COLO668 (cell line): ENCODE measurements around the gene NEURL1.
A peak's percentile ranks its signal among the peaks of the same experiment; 100 is the strongest.

Experiments used
- DNase-seq: peaks from one replicate; lab custom pipeline; 2025; ENCODE audit not compliant: unreplicated experiment; lab: John Stamatoyannopoulos, UW

The NEURL1 gene, protein sequence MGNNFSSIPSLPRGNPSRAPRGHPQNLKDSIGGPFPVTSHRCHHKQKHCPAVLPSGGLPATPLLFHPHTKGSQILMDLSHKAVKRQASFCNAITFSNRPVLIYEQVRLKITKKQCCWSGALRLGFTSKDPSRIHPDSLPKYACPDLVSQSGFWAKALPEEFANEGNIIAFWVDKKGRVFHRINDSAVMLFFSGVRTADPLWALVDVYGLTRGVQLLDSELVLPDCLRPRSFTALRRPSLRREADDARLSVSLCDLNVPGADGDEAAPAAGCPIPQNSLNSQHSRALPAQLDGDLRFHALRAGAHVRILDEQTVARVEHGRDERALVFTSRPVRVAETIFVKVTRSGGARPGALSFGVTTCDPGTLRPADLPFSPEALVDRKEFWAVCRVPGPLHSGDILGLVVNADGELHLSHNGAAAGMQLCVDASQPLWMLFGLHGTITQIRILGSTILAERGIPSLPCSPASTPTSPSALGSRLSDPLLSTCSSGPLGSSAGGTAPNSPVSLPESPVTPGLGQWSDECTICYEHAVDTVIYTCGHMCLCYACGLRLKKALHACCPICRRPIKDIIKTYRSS

DNA sequence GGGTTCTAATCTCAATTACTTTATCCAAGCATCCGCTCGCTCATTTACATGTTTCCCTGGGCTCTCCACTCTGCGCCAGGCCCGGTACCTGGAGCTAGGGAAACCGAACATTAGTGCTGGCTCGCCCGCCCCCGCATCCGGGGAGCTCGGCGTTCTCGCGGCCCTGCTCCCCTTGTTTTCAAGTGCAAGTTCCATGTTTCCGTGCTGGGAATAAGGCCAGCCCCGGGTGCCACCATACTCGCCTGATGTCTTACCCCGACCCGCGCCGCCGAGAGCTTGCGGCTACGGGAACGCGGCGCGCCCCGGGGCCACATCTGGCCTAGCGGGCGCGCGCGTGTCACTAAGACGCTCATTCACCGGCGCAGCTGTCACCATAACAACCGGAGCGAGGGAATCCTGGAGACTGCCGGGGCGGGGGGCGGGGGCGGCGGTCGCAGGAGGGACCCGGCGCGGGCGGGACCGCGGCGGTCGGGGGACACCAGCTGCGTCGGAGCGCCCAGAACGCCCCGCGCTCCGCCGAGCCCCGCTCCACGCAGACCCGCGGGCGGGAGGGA lies at the start of gene NEURL1:
TSS of gene NEURL1 (plus strand) at position 344 of the 554 bp plus-strand sequence. CDS start 683 bp downstream, outside the sequence.
- DNase-seq, result peak; percentile 74

DNA sequence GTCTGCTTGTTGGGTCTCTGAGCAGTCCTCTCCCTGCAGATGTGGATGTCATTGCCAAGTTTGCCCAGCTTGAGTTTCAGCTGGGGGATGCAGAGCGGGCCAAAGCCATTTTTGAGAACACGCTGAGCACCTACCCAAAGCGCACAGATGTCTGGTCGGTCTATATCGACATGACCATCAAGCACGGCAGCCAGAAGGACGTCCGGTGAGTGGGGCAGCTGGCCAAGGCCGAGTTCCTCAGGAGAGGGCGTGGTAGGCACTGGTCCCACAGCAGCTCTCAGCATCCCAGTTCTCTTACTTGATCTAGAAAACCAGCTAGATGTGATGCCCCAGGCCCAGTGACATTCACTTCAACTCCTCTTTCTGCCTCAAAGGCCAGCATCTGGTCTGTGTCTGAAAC lies 49.0 kb upstream of the NEURL1 start:
- no peak for DNase-seq

DNA sequence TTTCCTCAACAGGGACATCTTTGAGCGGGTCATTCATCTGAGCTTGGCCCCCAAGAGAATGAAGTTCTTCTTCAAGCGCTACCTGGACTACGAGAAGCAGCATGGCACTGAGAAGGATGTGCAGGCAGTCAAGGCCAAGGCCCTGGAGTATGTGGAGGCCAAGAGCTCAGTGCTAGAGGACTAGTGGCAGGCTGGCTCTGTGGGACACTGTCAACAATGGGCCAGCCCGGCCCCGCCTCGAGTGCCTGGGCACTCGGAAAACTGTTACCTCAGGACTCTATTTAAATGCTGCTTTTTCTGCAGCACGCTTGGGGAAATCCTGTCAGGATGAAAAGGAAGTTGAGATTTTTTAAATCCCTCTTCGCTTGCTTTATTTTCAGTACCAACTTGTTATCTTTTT lies 48.1 kb upstream of the NEURL1 start:
- no peak for DNase-seq

DNA sequence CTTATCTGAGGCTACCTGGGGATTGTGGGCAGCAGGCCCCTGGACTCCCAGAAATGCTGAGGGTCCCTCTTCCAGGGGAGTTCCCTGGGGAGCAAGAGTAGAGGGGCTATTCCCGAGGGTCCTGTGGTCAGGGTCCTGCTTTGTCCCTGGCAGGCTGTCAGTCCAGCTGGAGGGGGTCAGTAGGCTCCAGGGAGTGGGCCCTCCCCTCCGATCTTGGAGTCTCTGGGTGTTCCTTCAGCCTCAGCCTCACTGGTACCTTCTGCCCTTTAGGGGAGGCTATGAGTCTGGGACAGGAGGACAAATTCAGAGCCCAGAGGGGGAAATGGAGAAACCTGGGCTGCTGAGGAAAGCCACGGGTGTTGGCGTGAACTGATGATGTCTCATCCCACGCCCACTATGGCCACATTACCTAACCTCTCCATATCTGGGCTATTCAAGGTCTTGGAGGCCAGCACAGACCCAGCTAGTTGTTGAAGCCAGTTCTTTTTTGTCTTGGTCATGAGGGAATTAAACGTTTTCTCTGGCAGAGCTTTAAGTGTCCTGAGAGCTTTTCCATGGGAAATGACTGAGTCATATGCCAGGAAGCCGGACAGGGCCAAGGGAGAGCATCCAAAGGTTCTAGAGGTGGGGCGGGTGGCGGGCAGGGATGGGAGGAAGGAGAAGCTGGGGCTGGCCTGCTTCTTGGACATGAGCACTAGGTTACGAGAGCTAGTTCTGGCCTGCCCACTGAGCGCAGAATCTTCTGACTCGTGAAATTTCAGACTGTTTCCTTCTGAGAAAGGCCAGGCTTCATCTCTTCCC lies 47.5 kb upstream of the NEURL1 start:
- DNase-seq, result no peak

DNA sequence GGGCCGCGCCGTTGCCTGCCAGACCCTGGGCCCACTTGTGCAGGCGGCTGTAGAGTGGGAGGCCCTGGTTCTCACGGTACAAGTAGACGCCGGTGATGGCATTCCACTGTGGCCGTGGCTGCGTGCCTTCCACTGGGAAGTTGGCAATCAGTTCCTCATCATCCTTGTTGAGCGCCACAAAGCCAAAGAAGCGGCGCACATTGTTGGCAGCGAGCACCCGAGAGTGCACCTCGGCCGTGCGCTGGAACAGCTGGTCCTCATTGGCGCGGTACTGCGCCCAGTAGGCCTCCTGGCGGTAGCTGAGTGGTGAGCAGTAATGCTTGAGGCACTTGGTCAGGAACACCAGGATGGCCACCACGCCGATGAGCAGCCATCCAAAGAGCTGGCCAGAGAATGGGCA lies 46.3 kb upstream of the NEURL1 start:
- no peak for DNase-seq

DNA sequence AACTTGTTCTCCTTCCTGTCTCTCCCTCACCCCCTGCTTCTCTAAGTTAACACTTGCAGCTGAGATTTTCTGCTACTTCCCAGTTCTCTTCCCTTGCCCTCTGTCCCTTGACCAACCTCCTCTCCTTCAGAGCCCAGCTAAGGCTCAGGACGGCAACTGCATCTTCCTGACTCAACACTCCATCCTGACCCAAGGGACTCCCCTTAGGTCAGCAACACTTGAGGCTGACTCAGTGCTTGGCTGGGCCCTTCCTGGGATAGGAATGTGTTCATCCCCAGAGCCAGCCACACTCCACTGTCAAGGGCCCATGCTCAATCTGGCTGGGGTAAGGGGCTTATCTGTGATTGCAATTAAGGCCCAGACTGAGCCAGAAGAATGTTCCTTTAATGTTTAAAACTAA lies 44.8 kb upstream of the NEURL1 start:
- no peak for DNase-seq

DNA sequence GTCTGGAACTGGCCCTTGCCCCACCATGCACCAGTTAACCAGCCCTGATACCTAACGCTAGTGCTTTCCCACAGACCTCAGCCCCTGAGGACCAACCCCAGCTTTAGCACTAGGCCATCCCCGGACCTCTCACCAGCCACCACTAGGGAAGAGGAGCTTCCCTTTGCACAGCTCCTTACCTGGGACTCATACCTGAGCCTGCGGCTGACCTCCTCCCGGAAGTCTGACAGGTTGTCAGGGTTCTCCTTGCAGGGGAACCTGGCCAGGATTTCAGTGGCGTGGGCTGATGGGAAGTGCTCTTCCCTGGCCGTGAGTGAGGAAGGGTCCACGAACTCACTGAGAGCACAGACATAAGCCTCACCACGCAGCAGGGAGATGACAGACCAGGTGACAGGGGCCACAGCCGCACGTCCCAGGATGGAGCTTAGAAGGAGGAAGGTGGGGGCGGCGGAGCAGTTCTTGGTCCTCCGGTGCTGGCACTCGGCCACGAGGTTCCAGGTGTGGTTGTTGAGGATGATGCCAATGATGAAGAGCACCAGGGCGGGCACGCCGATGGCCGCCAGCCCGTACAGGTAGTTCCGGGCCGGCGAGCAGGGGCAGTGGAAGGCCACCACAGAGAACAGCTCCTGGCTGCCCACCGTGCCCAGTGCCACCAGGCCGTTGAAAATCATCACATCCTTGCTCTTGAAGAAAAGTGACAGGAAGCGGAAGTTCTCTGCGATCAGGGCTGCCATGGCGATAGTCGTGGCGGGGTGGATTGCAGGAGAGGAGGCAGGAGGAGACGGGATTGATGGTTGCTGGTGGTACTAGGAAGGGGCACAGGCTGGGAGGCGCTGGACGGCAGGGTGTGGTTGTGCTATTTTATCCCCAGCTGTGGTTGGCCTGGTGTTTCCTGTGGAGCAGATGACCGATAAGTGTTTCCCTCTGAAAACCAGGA lies 44.0 kb upstream of the NEURL1 start:
- no peak for DNase-seq

DNA sequence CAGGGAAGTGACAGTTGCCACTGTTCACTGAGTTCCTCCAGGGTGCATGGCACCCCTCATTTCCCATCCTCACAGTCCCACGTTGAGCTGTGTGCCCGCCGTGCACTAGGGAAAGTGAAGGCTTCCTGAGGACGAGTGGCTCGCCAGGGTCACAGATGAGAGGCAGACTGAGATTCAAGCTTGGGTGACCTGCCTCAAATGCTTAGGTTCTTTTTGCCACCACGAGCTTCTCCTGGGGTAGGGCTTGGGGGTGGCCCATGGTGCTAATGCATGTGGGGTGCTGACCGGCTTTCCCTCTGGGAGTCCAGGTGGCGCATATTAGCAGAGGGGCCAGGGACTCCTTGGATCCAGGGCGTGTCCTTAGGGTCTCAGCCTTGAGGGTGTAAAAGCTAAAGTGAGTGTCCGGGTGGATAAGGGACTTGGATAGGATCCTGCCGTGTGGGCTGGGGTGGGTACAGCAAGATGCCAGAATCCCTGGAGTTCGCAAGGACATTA lies 43.3 kb upstream of the NEURL1 start:
- no peak for DNase-seq

DNA sequence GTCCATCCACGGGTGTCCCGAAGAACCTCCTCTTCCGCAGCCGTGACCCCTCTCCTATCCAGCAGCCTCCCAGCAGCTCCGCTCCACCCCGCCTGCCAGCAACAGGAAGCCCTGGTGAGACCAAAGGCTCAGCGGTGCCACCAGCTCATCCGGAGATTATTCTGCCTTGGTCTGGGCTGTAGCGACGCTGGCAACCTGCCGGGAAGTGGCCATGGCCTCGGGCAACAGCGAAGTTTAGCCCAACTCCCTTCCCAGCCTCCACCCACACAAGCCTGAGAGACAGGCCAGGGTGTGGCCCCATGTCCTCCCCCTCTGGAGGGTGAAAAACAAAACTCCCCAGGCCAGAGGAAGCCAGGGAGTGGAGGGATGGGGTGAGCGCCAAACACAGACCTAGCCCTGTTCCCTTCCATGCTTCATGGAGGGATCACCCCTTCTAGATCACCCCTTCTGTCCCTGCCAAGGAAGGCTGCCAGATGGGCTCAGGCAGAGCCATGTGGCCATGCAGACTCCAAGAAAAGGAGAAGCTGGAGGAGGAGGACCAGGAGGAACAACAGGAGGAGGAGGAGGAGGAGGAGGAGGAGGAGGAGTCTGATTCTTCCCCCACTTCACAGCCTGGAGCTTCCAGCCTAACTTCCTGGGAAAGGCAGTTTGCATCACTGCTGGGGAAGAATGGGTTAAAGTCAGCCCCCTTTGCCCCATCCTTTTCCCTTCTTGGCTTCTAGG lies 42.3 kb upstream of the NEURL1 start:
- peak; percentile 13 for DNase-seq

DNA sequence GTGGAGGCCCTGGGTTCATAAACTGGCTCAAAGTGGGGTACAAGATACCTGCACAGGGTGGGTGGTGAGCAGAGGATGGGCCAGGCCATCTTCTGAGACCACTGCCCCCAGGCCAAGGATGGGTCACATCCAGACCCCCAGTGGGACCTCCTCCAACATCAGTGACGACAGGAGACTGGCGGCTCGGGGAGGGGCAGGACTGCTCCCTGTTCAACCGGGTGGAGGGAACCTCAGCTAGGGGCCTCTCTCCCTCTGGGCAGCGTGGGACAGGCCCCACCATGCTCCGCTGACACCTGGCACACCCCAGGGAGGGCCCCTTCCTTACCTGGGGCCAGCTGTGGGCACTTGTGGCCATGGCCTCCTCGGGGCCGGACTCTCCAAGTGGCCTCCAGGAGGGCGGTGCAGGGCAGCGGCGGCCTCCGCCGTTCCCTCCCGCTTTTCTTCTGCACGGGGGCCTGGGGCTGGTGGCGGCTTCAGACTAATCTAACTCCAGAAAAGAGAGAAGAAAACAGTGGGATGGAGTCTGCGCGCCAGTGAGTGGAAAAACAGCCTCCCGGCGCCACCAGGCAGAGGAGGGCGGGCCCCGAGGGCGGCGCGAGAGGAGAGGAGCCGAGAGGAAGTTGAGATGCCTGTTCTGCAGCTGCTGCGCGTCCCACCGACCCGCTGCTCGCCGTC lies 41.5 kb upstream of the NEURL1 start, which contains the start of gene CALHM2:
TSS of gene CALHM2 (minus strand) at position 540 of the 675 bp plus-strand sequence. CDS start 2,429 bp downstream, outside the sequence.
- peak; percentile 66 for DNase-seq

DNA sequence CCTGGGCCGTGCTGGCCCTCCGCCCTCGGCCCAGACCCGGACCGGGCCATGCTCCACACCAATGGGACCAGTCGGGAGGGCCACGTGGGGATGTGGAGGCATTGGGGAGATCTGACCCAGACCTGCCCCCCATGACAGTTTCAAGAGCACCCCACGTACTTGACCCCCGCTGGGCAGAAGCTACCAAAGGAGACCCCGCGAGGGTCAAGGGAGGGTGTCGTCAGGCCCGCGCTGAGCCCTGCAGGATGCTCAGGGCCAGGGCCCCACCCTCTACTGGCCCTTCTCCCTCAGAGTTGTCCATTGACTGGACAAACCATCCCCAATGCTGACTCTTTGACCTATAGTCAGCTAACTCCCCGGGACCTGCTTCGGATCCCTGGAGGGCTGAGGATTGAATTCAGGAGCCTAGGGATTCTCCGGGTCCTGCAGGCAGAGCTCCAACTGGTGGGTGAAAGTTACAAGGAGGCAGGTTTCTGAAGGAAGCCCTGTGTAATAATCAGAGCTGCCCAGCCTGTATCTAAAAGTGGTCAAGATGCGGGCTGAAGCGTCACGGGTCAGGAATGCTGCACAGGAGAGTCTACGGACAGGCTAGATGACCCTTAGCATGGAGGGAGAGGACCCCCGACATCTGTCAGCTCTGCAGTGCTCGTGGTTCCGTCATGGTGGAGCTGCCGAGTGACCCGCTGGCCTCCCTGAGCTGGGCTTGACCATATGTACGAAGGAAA lies 40.8 kb upstream of the NEURL1 start:
- DNase-seq, result no peak

DNA sequence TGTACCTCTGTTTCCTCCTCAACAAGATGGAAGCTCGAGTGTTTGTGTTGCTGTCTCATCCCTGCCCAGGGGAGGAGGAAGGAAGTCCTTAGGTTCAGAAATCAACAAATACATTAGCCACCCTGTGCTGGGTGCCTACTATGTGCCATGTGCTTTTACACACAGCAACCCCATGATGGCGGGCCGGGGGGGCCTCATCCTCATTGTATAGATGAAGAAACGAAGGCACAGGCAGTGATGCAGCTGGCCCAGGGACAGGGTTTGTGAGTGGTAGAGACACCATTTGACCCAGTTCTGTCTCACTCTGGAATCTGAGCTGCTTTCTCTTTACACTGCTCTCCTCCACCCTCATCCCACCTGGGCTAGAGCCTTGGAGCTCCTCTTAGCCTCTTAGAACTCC lies 39.5 kb upstream of the NEURL1 start:
- no peak for DNase-seq

DNA sequence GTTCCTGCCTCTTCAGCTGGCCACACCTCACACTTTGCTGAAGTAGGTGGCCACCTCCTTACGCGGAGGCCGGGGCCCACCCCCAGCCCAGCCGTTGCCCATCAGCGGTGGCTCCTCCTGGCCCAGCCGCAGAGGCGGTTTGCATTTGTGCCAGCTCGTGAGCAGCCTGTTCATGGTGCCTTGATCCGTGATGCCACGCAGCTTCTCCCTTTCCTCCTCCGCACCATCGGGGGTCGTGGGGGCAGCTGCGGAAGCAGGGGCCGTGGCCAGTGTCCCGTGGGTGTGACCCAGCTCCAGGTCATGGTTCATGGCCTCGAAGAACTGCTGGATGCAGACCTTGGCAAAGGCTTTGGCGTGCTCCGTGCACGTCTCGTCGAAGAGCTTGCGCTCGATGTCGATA lies 38.3 kb upstream of the NEURL1 start:
- DNase-seq, result no peak

DNA sequence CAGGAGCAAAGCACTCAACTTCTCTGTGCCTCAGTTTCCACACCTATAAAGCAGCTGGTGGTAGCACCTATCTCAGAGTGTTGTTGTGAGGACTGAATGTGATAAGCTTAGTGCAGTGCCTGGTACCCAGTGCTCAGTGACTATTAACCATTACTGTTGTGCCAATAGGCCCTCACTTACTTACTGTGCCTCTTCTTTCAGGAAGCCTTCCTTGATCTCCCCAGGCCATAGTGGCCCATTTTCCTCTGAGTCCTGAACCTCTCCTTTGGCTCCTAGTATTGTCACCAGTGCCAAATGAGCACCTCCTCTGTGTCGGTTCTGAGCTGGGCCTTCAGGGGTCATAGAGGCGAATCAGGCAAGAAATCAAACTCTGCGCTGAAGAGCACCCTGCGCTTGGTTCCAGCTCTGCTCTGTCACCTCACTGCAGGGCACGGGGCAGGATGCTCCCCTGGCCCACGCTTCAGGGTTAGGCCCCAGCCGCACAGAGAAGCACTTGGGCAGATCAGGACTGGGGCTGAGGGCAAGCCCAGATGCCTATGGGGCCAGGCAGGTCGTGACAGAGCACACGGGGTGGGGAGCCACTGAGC lies 37.3 kb upstream of the NEURL1 start:
- no peak for DNase-seq

DNA sequence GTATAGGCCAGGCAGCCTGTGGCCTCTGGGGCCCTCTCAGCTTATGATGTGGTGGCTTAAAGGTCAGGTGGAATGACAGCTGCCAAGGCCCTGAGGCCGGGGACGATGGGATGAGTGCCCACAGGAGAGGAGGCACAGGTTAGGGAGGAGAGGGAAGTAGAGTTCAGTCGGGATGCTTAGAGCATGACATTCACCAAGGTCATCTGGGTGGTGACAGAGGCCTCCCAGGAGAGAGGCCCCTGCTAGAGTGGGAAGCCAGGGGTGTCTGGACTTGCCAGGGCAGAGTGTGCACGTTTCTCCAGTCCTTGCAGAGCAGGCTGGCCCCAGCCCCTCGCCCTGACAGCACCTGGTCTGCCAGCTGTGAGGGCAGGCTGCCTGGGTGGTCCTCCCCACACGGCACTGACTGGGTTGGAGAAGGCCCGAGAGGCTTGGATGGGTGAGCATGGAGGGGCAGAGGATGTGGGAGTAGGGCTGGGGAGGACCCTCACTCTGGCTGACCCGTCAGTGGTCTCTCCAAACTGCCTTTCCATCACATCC lies 36.3 kb upstream of the NEURL1 start:
- DNase-seq, result no peak

DNA sequence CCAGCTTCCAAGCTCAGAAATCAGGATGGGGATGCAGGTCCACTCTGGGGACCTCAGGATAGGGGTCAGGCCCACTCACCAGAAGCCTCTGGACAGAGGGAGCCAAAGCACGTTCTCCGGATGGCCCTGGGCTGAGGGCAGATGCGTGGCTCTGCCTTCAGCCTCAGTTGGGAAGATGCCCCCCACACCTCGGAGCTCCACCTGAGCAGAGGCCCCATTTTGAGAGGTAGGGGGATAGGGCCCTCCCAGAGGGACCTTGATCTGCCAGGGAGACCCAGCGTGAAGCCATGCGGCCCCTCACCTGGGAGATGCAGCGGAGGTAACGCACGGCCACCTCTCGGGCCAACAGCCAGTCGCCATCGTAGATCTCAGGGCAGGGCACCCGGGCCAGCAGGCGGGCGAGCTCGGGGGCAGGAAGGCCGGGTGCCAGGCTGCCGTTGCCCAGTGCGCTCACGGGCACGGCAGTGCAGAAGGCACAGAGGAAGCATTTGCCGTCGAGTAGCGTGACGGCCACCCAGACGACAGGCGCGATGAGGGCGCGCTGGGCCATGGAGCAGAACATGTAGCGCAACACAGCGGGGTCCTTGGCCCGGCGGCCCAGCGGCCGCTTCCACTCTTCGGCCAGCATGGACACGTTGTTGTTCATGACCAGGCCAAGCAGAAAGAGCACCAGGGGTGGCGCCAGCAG lies 35.5 kb upstream of the NEURL1 start:
- DNase-seq, result no peak

DNA sequence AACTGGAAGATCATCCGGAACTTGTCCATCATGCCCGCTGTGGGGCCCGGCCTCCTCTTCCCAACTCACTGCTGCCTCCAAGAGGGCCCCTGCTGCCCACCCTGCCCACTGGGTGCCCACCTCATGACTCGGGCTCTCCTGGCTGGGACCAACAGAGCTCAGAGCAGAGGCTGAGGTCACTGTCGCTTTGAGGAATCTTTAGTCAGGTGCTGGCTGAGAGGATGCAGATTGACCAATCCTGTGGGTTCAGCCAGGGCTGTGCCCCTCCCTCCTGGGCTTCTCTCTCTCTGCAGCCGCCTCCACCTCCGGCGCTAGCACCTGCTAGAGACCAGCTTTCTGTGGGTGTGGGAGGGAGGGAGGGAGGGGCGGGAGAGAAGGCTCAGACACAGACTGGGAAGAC lies 34.8 kb upstream of the NEURL1 start, which contains the start of gene CALHM1:
TSS of gene CALHM1 (minus strand) at position 181 of the 400 bp plus-strand sequence. CDS start at position 32, 149 bp downstream.
- DNase-seq, result peak; percentile 52
